H1 (cell line): ENCODE data around the gene STK33.

Experiments used
- KDM5A ChIP-seq: fragments of 200-600 bp; IDR thresholded peaks from 2 replicates; pipeline ENCODE4 v1.7.1; 2012; ENCODE audit warnings: mild to moderate bottlenecking, low read length, inconsistent platforms, mixed read lengths
- RFX5 ChIP-seq: IDR thresholded peaks from 2 replicates; pipeline ENCODE4 v1.6.1; 2011; ENCODE audit warnings: low read depth, low read length, improper control_type of control experiment, borderline replicate concordance
- ZNF274 ChIP-seq: IDR thresholded peaks from 2 replicates; pipeline ENCODE4 v1.7.0; 2012; ENCODE audit warnings: low read length, borderline replicate concordance; ENCODE audit errors: extremely low read depth

DNA sequence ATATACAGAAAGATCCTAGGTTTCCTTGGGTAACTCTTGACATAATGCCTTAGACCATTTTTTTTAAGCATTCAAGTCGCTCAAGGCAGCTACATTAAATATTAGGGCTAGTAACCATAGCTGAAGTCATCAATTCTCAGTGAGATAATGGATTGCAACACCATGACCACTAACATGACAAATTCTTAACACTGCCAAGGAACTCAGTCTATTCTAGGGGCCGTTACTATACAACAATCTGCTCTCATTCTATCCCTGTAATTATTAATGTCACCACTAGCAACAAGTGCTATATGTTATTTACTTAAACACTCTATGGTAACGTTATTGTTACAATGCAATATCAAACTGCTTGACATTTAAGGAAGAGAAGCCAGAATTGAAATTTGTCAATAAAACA is 3.2 kb upstream of the STK33 start:
- TF ChIP-seq RFX5 (no peak), ZNF274 (no peak), KDM5A (no peak)
